HG03520 (cell line): ENCODE results near the gene BRD1.
"Not testable (repeated sequence)": the region's sequence is repeated elsewhere in the genome, so short reads cannot be mapped to it uniquely, and the experiment has no call there.

Experiments
- ATAC-seq: cut with Tn5 transposase; IDR thresholded peaks from one replicate; pipeline ENCODE4 v1.9.1; 2021; ENCODE audit warnings: mild to moderate bottlenecking, moderate library complexity; ENCODE audit not compliant: unreplicated experiment

BRD1 gene

DNA sequence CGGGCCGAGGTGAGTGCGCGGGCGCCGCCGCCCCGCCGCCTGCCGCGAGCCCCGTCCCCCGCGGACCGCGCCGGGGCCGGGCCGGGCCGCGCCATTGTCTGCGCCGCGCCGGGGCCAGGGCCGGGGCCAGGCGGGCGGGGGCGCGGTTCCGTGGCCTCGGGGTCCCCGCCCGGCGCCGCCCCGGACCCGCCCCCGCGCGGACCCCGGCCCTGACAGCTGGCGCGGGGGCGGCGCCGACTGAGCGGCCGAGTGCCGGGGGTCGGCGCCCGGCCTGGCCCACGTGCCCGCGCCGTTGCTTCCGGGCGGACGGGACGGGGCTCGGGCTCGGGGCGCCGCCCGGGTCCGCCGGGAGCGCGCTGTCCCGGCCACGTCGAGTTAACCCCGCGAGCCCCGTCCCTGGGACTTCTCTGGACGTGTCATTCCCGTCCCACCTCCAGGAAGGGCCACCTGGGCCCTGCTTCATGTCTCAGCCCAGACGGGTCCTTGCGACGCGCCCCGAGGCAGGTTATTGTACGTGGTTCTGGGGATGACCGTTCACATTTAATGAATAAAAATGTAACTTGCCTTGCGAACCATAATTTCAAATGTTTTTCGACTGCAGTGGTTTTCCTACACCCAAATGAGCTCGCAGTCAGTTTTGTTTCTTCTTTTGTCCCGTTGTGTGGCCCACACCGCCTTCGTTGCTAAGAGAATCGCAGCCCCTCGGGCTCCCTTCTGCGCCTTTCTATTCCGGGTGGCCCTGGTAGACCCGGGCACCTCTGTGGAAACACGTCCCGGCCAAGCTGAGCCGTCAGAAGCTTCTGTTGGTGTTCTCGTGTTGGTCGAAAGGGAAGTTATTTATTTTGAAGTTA lies 26.5 kb upstream of the BRD1 start:
- ATAC-seq = peak; percentile 5

DNA sequence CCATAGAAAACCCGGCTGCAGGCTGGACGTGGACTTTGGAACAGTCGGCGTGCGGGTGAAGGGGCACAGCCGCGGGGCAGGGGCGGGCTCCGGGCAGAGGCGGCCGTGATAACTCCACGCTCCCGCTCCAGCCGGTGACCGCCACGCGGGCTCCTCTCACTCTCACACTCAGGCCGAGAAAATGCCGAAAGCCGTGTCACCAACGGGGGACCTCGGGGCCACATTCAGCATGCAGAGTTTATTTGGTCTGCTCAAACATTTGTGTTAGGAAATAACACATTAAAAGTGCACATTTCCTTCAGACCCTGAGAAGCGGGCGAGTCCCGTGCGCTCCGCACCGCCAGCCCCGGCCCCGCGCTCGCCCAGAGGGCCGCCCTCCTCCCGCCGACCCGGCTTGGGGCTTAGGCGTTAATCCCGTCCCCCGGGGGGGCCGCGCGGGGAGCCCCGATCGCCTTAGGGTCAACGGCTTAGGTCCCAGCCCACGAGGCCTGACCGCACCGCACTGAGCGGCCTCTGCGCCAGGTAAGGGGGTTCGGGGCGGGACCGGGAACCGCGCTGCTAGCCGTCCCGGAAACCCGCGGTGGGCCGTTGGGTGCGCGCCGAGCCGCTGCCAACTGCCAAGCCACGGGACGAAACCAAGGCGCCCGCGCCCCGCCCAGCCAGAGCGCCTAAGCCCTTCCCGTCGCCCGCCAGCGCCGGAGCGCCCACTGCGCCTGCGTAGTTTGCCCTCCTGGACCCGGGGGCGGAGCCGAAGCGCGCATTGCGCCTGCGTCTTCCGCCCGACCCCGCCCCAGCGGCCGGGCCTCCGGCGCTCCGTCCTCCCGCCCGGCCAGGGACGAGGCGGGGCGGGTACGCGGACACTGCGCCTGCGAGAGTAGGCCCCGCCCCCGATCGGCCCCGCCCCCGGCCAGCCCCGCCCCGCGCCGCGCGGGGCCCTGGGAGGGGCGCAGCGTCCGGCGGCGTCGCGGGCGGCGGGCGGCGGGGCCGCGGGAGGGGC lies 25.5 kb upstream of the BRD1 start, which contains the start of gene ZBED4:
Gene ZBED4, plus strand, starts transcription at position 947 of the 997 bp plus-strand sequence. CDS start 29,819 bp downstream, outside the sequence.
- peak; percentile 68 for ATAC-seq

DNA sequence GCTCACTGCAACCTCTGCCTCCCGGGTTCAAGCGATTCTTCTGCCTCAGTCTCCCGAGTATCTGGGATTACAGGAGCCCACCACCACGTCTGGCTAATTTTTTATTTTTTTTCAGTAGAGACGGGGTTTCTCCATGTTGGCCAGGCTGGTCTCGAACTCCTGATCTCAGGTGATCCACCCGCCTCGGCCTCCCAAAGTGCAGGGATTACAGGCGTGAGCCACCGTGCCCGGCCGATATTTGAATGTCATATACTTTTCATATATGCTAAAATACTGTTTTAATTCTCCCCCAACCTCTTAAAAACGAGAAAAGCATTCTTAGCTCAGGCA lies 24.9 kb upstream of the BRD1 start:
- not testable (repeated sequence) for ATAC-seq

DNA sequence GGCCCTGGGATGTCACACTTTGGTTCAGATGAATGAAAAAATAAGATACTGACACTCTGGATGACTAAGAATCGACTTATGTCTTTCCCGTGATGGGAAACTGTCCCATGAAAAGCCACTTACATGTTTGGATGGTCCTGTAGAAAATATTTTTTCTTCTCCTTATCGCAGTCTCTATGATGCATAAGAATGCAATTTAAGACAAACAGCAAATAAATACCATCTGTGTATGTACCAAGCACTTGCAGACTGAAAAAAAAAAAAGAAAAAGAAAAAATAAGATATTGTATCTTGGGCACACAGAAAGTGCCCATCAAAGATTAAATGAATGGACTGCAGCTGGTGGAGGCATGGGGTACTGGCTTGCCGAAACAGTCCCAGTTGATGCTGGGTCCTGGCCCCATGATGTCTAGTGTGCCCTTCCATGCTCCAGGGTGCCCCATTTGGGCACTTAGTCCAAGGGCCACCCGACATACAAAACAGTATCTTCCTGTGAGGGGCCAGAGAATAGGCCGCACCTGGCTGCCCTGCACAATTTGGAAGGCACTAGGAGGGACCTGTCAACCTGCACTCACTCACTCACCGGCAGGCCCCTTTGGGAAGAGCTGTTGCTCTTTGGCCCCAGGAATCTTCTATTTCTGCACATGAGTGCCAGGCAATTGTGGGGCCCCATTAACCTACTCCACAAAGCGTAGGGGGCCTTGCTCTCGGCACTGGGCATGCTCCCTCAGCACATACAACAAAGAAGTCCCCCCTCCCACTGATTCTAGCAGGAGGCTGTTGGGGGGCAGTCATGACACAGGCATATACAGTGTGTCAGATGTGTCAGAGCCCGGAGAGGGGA lies 23.5 kb upstream of the BRD1 start:
- ATAC-seq = no peak

DNA sequence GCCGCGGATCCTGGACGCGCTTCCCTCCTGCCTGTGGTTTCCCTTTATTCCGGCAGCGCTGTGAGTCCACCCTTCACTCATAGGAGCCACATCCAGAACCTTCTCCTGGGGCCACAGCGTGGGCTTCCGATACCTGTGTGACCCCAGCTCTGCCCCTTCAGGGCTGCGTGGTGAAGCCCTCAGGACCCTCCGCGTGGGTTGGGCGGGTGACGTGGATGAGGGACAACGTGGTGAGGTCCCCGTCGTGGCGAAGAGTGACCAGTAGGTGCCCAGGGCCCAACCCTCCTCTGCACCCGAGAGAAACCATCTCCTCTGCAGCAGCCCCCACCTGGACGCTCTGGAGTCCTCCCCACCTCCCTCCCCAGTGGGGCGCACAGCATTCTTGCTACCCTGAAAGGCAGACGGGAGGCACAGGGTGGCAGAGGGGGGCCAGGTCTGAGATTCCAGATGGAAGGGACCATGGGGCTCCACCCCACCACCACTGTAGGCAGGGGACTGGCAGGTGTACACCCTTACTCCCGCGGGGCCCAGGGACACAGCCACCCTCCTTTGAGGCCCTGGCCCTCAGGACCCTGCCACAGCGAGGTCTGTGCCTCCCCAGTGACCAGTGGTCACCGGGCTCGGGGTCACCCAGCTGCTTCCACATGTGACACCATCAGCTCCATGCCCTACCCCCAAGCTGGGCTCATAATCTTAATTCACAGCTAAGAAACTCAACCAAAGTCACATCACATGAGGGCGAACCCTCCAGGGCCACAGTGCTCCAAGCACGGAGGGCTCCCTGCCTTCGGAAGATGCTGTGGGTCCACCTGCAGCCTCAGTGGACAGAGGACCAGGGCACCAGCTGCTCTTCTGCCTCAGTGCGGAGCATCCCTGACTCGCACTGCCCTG lies 22.6 kb upstream of the BRD1 start:
- ATAC-seq = no peak

DNA sequence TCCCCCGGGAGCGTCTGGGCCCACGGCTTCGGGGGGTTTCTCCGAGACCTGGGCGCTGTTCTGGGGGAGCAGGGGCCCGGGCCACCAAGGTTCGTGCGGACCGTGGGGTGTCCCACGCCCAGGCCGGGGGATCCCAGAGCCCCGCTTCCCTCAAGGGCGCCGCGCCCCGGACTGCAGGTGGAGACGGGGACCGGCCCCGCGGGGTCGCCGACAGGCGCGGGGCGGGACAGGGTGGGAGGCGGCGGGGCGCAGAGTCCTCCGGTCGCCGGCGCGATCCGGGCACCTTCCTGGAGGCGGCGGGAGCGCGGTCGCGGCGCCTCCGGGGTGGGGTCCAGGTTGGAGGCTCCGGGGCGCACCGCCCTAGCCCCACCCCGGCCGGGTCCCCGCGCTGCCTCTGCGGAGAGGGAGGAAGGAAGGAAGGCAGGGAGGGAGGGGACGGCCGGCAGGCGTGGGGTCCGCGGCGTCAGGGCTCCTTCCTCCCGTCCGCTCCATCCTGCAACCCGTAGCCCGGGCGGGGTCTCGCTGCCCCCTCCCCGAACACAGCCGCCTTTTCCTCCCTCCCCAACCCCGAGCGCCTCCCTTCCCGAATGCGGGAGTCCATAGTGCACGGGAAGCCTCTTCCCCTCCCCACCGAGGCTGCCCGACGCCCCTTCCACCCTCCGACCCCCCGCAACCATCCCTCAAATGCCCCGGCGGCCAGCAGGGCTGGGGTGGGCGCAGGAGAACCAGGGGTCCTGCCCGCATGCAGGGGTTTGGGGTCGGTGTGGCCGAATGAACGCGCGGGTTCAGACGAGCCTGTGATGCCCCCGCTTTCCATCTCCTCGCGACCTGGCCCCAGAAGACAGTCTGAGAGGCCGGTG lies 21.7 kb upstream of the BRD1 start:
- ATAC-seq = no peak

DNA sequence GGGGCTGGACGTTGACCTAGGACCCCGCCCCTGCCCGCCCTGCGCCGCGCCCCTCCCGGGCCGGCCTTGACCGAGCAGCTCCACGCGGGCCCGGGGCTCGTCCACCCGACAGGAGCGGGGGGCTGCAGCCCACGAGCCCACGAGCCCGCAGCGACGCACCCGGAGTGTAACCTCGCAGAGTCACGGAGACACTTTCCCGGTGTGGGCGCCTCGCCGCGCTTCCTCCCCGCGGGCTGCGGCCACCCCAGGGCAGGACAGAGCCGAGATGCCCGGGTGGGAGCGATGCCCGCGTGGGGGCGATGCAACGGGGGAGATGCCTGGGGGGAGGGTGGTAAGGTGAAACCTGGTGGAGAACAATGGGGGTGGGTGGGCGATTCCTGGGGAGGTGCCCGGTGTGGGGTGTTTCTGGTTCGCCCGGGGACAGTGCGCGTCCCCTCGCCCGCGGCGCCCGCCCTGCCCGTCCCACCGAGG lies 21.1 kb upstream of the BRD1 start:
- ATAC-seq = no peak

DNA sequence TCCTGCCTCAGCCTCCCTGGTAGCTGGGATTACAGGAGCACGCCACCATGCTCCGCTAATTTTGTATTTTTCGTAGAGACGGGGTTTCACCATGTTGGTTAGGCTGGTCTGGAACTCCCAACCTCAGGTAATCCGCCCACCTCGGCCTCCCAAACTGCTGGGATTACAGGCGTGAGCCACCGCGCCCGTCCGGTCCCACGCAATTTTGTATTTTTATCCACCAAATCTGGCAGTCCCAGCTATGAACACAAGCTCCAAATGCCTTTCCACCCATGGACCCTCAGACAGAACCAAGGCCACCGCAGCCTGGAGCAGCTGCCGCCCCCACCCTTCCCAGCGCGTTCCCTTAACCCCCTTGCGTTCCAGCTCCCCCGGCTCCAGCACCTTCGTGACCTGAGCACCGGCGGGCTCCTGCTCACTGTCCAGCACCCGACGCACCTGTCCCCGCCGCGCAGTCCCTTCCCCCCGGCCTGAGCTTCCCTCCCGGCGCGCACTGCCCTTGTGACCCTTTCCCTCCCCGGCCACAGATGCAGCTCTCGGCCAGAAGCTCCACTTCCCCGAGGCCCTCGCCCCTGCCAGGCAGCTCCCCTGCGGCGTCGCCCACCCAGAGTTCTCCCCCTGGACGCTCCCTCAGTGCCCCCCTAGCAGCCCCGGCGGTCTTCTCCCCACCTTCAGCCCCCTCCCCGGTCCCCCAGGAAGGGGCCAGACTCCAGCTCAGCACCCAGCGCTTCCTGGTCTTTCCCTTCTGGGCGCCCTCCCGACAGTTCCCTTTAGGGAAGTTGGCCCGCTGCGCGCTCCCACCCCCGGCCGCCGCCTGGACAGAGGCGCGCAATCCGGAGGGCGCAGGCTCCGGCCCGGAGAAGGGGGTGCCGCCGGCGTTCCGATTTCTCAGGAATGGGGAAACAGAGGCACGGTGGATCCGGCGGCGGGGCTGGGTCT lies 20.3 kb upstream of the BRD1 start:
- no peak for ATAC-seq

DNA sequence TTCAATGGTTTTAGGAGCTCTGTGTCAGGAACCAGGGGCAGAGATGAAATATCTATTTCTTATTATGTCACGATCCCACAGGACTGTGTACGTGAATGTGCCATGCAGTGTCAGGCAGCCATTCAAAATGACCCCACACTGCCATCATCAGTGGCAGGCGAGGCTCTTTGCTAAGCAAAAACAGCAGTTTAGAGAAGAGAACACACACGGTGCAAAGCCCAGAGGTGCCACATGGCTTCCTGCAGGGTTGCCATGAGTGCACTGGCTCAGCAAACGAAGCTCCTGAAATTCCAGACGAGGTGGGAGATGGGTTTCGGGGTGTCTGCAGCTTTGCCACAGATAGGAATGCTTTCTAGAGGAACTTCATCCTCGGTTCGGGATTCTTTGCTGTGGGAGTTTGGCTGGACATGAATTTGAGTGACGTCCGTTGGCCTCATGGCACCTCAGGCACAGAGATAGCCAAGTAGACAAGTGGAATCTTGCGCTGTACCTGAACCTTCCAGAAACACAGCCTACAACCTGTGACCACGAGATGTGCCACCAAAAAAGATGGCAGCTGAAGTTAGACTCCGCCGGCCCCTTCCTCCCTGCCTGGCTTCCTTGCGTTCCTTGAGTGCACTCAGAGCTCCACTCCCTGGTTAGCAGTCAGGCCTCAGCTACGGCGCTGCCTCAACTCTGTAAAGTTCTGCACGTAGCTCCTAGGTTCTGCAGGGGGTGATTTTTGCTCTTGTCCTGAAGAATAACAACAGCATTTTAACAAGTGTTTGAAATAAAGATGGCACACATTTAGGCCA lies 18.2 kb upstream of the BRD1 start:
- no peak for ATAC-seq

DNA sequence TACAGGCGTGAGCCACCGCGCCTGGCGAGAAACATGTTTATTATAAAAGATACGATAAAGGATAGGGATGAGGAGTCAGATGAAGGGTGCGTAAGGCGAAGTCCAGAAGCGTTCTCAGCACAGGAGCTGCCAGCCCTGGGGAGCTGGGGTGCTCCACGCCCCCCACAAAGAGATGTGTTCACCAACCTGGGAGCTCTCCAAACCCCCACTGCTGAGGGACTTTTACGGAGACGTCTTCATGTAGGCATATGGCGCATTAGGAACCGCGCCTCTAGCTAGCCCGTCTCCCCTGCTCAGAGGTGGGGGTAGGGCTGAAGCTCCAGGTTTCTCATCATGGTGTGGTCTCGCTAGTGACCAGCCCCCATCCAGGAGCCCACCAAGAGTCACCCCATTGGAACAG lies 17.6 kb upstream of the BRD1 start:
- no peak for ATAC-seq

DNA sequence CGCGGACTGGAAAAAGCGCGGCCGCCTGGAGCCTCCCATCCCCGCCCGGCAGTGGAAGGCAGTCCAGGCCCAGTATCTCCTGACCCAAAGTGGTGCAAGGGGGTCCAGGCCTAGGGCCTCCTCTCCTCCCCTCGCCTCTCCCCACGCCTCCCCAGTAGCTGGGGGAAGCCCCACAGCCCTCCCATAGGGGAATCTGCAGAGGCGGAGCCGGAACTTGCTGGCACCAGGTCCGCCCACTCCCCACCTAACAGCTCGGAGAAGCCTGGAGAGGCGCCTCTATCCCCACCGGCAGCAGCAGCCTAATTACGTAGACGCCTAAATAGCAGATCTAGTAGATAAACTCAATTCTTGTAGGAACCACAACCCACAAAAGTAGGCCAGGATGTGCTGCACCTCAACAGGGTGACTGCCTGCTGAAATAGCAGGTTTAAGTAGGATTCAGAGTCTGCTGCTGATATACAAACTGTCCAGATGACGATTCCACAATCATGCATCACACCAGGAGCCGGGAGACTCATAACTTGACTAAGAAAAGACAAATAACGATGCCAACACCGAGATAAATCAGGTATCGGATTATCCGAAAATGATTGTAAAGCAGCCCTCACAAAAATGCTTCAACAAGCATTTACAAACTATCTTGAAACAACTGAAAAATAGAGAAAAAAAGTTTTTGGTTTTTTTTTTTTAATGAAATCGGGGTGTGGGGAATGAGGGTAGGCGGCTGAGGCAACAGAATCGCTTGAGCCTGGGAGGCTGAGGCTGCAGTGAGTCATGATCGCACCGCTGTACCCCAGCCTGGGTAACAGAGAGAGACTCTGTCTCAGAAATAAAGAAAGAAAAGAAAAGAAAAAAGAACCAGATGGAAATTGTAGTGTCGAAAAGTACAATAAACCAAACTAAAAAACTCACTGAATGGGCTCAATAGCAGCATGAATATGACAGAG lies 11.4 kb upstream of the BRD1 start:
- ATAC-seq = no peak

DNA sequence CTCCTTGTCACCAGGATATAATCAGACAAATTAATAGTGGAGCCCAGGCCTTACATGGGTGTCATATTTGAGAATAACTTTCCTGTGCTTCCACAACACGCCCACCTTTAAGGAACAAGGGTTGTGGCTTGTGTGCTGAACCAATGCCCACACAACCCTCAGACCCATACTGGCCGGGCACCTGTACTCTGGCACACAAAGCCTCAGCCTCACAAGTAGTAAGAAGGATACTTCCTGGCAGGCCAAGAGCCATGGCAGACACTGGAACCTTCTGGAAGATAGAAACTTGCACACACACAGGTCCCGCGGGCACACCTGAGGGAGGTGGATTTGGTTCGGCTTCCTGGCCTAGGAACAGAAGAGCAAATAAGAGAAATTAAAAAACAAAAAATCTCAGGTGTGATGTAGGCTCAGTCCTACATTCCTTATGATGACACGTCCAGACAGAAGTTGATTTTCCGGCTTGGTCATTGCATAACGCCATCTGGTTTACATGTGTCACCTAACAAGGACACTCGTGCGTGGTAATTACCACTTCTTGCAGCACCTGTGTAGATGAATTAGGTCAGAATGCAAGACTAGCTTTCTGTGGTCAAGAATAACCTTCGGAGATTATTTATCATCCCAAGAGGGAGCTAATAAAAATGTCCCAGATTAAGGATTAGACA lies 5.8 kb upstream of the BRD1 start:
- no peak for ATAC-seq

DNA sequence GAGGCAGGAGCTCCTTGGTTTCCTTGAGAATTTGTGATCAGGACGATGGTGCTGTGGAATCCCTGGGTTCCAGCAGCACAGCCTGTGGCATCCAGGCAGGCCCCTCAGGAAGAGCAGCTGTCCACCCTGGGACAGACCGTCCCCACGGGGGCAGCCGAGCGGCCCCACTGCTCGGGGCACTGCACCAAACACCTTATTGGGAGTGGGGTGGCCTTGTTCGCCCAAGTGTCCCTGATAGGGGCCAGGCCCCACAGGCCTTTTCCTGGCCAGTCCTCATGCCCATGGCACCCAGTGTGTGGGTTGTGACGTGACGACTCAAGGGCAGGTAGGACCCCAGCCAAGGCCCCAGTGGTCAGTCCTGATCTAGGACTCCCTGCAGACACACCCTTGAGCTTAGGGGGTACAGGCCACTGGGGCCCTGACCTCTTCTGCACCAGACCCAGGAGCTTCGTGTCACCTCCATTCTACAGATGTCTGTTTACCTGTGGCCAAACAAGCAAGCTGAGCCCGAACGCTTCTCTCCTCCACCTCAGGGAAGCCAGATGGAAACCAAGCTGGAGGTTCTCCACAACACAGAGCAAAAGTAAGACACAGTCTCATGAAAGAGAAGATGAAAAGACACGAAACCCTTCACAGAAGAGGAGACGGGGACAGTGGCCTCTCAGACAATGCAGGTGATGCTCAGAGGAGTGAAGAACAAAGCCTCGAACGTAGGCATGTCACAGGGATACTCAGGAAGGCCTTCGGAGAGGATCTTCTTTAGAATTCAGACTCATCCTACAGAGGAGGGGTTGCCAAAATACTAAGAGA lies 1.6 kb upstream of the BRD1 start:
- no peak for ATAC-seq

DNA sequence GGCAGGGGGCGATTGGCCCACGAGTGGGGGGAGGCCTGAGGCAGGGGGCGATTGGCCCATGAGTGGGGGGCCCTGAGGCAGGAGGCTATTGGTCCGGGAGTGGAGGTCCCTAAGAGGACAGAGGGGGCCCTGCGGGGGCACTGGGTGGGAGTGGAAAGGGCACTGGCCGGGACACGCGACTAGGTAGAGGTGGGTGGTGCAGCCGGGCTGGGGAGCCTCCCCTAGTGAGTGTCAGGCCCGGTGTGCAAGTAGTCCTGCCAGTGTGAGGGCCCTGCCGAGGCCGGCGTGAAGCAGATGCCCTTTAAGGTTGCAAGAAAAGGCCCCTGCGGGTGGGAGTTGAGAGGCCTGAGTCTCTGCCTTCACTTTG lies 909 bp upstream of the BRD1 start:
- ATAC-seq = no peak
